Activated CD4-positive, alpha-beta T cell treated with anti-CD3 and anti-CD28 coated beads, Interleukin-2, amount 50 U/mL, for 1 hour (primary cell): ENCODE measurements around the gene PTPN5.
A peak's percentile ranks its signal among the peaks of the same experiment; 100 is the strongest.
"Not testable (repeated sequence)": the region's sequence is repeated elsewhere in the genome, so short reads cannot be mapped to it uniquely, and the experiment has no call there.

Experiments used
- DNase-seq: peaks from one replicate; pipeline ENCODE4 v3.0.0-alpha.2; 2020

The PTPN5 gene

GRCh38 chr11:18706330-18707243, 85.0 kb downstream of the PTPN5 start:
- DNase-seq, result peak; percentile 53

GRCh38 chr11:18705651-18706281, 85.8 kb downstream of the PTPN5 start:
- DNase-seq, result peak; percentile 15

- no peak for DNase-seq
Measured at GRCh38 chr11:18704698-18705097, 86.9 kb downstream of the PTPN5 start.

GRCh38 chr11:18704045-18704645, 87.5 kb downstream of the PTPN5 start:
- DNase-seq, result no peak

GRCh38 chr11:18703001-18703763, 88.4 kb downstream of the PTPN5 start:
- DNase-seq, result no peak

GRCh38 chr11:18701614-18702216, 89.9 kb downstream of the PTPN5 start:
- no peak for DNase-seq

GRCh38 chr11:18700872-18701271, 90.7 kb downstream of the PTPN5 start:
- no peak for DNase-seq

GRCh38 chr11:18700375-18700774, 91.2 kb downstream of the PTPN5 start:
- DNase-seq, result no peak

GRCh38 chr11:18699848-18700261, 91.7 kb downstream of the PTPN5 start:
- no peak for DNase-seq

- no peak for DNase-seq
Measured at GRCh38 chr11:18699269-18699596, 92.4 kb downstream of the PTPN5 start.

- DNase-seq, result peak; percentile 90
Measured at GRCh38 chr11:18698341-18699268, 93.0 kb downstream of the PTPN5 start, which contains the start of gene TMEM86A. TSS of gene TMEM86A (plus strand) at chr11:18698779. CDS start at chr11:18698887, 108 bp downstream.

GRCh38 chr11:18697576-18697975, 94.0 kb downstream of the PTPN5 start:
- no peak for DNase-seq

GRCh38 chr11:18696638-18697225, 94.9 kb downstream of the PTPN5 start:
- no peak for DNase-seq

GRCh38 chr11:18692941-18693760, 98.4 kb downstream of the PTPN5 start:
- DNase-seq, result no peak

- DNase-seq, result not testable (repeated sequence)
Measured at GRCh38 chr11:18691467-18692140, 100.0 kb downstream of the PTPN5 start.

GRCh38 chr11:18684267-18684666, 107.3 kb downstream of the PTPN5 start:
- DNase-seq, result no peak

- no peak for DNase-seq
Measured at GRCh38 chr11:18682466-18682865, 109.1 kb downstream of the PTPN5 start.

- DNase-seq, result not testable (repeated sequence)
Measured at GRCh38 chr11:18681949-18682348, 109.6 kb downstream of the PTPN5 start.
